HepG2 (cell line): ENCODE measurements around the gene PRKAG1. TPM values are rescaled to one million over a fixed set of nuclear protein-coding genes. Genes with fewer than 3 reads are reported as not detected.

Experiments used
- ATAC-seq: fragments of 200-7000 bp; cut with Tn5 transposase; 3 replicates; pipeline ENCODE4 v1.9.1; 2020; ENCODE audit warnings: mild to moderate bottlenecking, moderate library complexity
- BruUV-seq: library from RNA; stranded (reverse); fragments of 400-500 nt; replicated peaks from 2 replicates; lab custom pipeline; 2021; lab: Mats Ljungman, UMichigan
- CTCF ChIA-PET: fragments of 300-600 bp; formaldehyde crosslinking; extraction: SDS; loops from one replicate; lab custom pipeline; 2021; ENCODE audit warnings: low total read pairs, inconsistent platforms, low intra/inter-chr PET ratio; lab: Yijun Ruan, JAX
- POLR2A ChIA-PET: fragments of 350-600 bp; sonication (Branson Sonifier 250); formaldehyde crosslinking; loops from one replicate; lab custom pipeline; 2020; ENCODE audit warnings: antibody characterized with exemption, inconsistent platforms; lab: Yijun Ruan, JAX
- DNase-seq: peaks from one replicate; pipeline ENCODE4 v3.0.0-alpha.2; 2015; ENCODE audit warnings: low spot score
- FAIRE-seq: peaks from 3 replicates; lab custom pipeline; 2011; peaks lifted over from hg19 to GRCh38; lab: Jason Lieb, UNC
- H2AFZ ChIP-seq: one replicate; pipeline ENCODE4 v1.6.1; 2011; ENCODE audit warnings: low read length, inconsistent platforms
- H3K27ac ChIP-seq: fragments of 300-600 bp; 3 replicates; pipeline ENCODE4 v1.8.0; 2011; ENCODE audit warnings: mixed run types, mild to moderate bottlenecking, mixed read lengths, low read length, inconsistent platforms; ENCODE audit not compliant: insufficient read depth; ENCODE audit errors: extremely low read length
- H3K27me3 ChIP-seq, 2 experiments: fragments of 200-600 bp in 1 of 2; 2 replicates in 1 of 2; 3 replicates in 1 of 2; pipeline versions ENCODE4 v1.6.0 to v1.8.0; 2011; ENCODE audit warnings: low read length in 2 of 2, mild to moderate bottlenecking in 2 of 2, moderate library complexity in 2 of 2, inconsistent platforms in 1 of 2; ENCODE audit not compliant: insufficient read depth in 2 of 2, control insufficient read depth in 1 of 2
- H3K36me3 ChIP-seq, 2 experiments: fragments of 200-600 bp in 1 of 2; replicated peaks in 1 of 2; 2 replicates in 1 of 2; 3 replicates in 1 of 2; pipeline versions ENCODE4 v1.5.1 to v1.8.0; 2011; ENCODE audit warnings: low read length in 2 of 2, inconsistent platforms in 1 of 2; ENCODE audit not compliant: insufficient read depth in 2 of 2, control insufficient read depth in 1 of 2
- H3K4me1 ChIP-seq: 2 replicates; pipeline ENCODE4 v1.5.1; 2012; ENCODE audit warnings: low read length, inconsistent platforms; ENCODE audit not compliant: insufficient read depth
- H3K4me2 ChIP-seq: 2 replicates; pipeline ENCODE4 v1.6.0; 2011; ENCODE audit warnings: low read depth, low read length, inconsistent platforms
- H3K4me3 ChIP-seq, 3 experiments: fragments of 200-600 bp in 1 of 3; sonication (generic), shearing (Covaris generic) in 1 of 3; replicated peaks in 1 of 3; 2 replicates each; pipeline ENCODE4 v1.5.1; 2011 to 2016; ENCODE audit warnings: low read length in 3 of 3, inconsistent platforms in 2 of 3, low read depth in 2 of 3, mild to moderate bottlenecking in 2 of 3, control low read depth in 1 of 3, mixed read lengths in 1 of 3; ENCODE audit not compliant: insufficient read depth in 1 of 3
- H3K79me2 ChIP-seq: one replicate; pipeline ENCODE4 v1.6.1; 2011; ENCODE audit warnings: low read length, inconsistent platforms; ENCODE audit not compliant: insufficient read depth
- H3K9ac ChIP-seq: 2 replicates; pipeline ENCODE4 v1.6.0; 2011; ENCODE audit warnings: mild to moderate bottlenecking, low read depth, low read length, inconsistent platforms; ENCODE audit not compliant: insufficient read depth
- H3K9me3 ChIP-seq: 2 replicates; pipeline ENCODE4 v1.5.1; 2012; ENCODE audit warnings: mild to moderate bottlenecking, low read length
- H4K20me1 ChIP-seq: 2 replicates; pipeline ENCODE4 v1.6.0; 2011; ENCODE audit warnings: inconsistent platforms, mild to moderate bottlenecking, low read length, moderate library complexity; ENCODE audit not compliant: insufficient read depth
- CCDC6 ChIP-seq: sonication (generic); formaldehyde crosslinking; IDR thresholded peaks from 2 replicates; pipeline ENCODE4 v1.8.1; 2022; ENCODE audit warnings: mild to moderate bottlenecking, missing genetic modification reagents, moderate library complexity
- FOXJ3 ChIP-seq: sonication (generic); formaldehyde crosslinking; IDR thresholded peaks from 2 replicates; pipeline ENCODE4 v1.4.0; 2020; ENCODE audit warnings: missing genetic modification reagents, mild to moderate bottlenecking, borderline replicate concordance
- FOXO1 ChIP-seq: sonication (generic); formaldehyde crosslinking; IDR thresholded peaks from 2 replicates; pipeline ENCODE4 v1.4.0; 2020; ENCODE audit warnings: missing genetic modification reagents
- MYNN ChIP-seq: sonication (generic); formaldehyde crosslinking; IDR thresholded peaks from 2 replicates; pipeline ENCODE4 v1.4.0; 2020; ENCODE audit warnings: mild to moderate bottlenecking, low read depth, missing genetic modification reagents
- PHF20 ChIP-seq: sonication (generic); formaldehyde crosslinking; IDR thresholded peaks from 2 replicates; pipeline ENCODE4 v1.5.0; 2020; ENCODE audit warnings: mild to moderate bottlenecking, missing genetic modification reagents
- SIX4 ChIP-seq: sonication (generic); formaldehyde crosslinking; IDR thresholded peaks from 2 replicates; pipeline ENCODE4 v1.4.0; 2020; ENCODE audit warnings: missing genetic modification reagents
- ZNF382 ChIP-seq: sonication (generic); formaldehyde crosslinking; IDR thresholded peaks from 2 replicates; pipeline ENCODE4 v1.5.0; 2020; ENCODE audit warnings: missing genetic modification reagents, mild to moderate bottlenecking, borderline replicate concordance
- ZNF567 ChIP-seq: sonication (generic); formaldehyde crosslinking; IDR thresholded peaks from 2 replicates; pipeline ENCODE4 v1.8.1; 2023; ENCODE audit warnings: mild to moderate bottlenecking, missing genetic modification reagents, borderline replicate concordance
- ZNF709 ChIP-seq: sonication (generic); formaldehyde crosslinking; IDR thresholded peaks from 2 replicates; pipeline ENCODE4 v1.5.0; 2020; ENCODE audit warnings: mild to moderate bottlenecking, missing genetic modification reagents
- WGBS: methylation state at CpG from one replicate; pipeline ENCODE4 v1.1.6; 2017; ENCODE audit warnings: low lambda C conversion rate; 5-methylcytosine and 5-hydroxymethylcytosine counted together
- in situ Hi-C: cut with HindIII; loops from 2 replicates; pipeline ENCODE4 v1.10.0; 2017; ENCODE audit warnings: low pct_unique_long_range_greater_than_20kb; ENCODE audit not compliant: extremely low pct_ligation_motif_present
- intact Hi-C: fragments of 100-400 bp; cut with micrococcal nuclease; formaldehyde crosslinking; loops from one replicate; pipeline ENCODE4 v1.10.0; 2022; ENCODE audit not compliant: unreplicated experiment
- polyA plus RNA-seq, 8 experiments: library from polyadenylated mRNA; depleted of rRNA in 3 of 8; stranded (reverse) in 7 of 8; unstranded in 1 of 8; fragments of >200 nt; fragmentation: Illumina TruSeq in 4 of 8; extraction: Trizol in 4 of 8; gene quantifications; 2 replicates each; pipeline versions ENCODE4 v1.2.1 to v1.2.3, GENCODE V29; 2011 to 2016; ENCODE audit warnings: low read depth in 4 of 8, missing spikeins in 1 of 8, mixed read lengths in 1 of 8; ENCODE audit not compliant: insufficient read depth in 1 of 8
- total RNA-seq, 5 experiments: library from RNA; depleted of rRNA; stranded (reverse); fragments of >200 nt; fragmentation: Illumina TruSeq; extraction: Trizol; gene quantifications; 2 replicates each; pipeline ENCODE4 v1.2.3, GENCODE V29; 2016; ENCODE audit warnings: low read depth in 1 of 5
- TF ChIP-seq, protein P1 (sequence below): sonication (generic); formaldehyde crosslinking; IDR thresholded peaks from 2 replicates; pipeline ENCODE4 v1.5.0; 2020; ENCODE audit warnings: mild to moderate bottlenecking, missing genetic modification reagents, moderate library complexity
- TF ChIP-seq, protein P2 (sequence below): sonication (generic); formaldehyde crosslinking; IDR thresholded peaks from 2 replicates; pipeline ENCODE4 v1.4.0; 2020; ENCODE audit warnings: missing genetic modification reagents
- TF ChIP-seq, protein P3 (sequence below): sonication (generic); formaldehyde crosslinking; IDR thresholded peaks from 2 replicates; pipeline ENCODE4 v1.4.0; 2020; ENCODE audit warnings: missing genetic modification reagents

PRKAG1 gene
- total and polyA plus RNA-seq, 2 of the 13 experiments (the other 11 are each of a cell fraction or from before 2014, with no cell fraction given), result 26.1 to 32.8 TPM

DNA sequence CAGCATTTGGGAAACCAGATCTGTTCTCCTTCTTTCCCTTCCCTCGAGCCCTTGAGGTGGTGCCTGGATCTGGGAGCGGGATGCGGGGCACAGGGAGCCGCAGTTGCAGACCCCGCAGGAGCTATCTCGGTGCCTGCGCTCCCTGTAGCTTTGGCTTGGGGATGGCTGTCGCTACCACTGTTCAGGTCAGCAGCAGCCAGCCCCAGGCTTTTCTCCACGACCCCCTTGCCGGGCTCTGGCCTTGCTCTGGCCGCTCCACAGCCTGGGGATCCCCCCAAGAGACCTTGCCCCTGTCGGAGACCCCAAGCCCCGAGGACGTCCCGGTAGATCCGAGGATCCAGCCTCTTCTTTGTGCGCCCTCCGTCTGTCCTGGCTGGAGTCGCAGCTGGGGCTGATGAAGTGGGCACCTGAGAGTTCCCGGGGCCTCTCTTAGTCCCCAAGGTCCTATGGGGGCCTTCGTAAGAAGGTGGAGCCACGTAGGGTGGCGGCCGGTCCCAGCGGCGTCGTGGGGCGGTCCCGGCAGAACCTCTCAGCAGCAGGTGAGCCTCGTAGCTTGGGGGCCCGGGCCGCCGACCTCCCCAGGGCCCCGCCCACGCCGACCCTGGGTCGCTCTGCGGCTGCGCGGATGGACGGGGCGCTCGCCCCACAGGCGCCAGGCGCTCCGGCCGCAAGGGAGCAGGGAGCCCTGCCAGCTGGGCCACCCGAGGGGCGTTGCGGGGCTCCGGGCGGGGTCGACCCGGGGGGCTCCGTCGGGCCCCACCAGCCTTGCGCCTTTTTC is 20.7 kb downstream of the PRKAG1 start:
- CTCF ChIA-PET, result interaction anchor here (0.9 to 3.7 kb wide), 5 partner anchors 10 to 45 kb away, joined by 3 to 15 read pairs (median 3); partner anchors contain the start of gene PRKAG1
- peak overlapping the region; percentile 53; the same call in 1 of the 2 replicates for H3K9ac ChIP-seq
- DNase-seq (no peak), FAIRE-seq (no peak), ATAC-seq (peak; percentile 72)
- in situ Hi-C loops, result no loop called here
- no peaks in the 10 kb centered on the region; the same call in 1 of the 2 replicates for H4K20me1 ChIP-seq
- peaks cover 6 to 10% of the 10 kb centered on the region in 2 experiments; a peak in 3 of 5 replicates for H3K36me3 ChIP-seq
- intact Hi-C loops, result loop anchor here (5.0 kb wide), 1 partner anchor 569 kb away; the partner anchor contains the start of gene MCRS1
- peak overlapping the region; percentile 88 for H3K4me2 ChIP-seq
- H3K27me3 ChIP-seq, result peaks cover 10 to 42% of the 10 kb centered on the region in 2 experiments; a peak in 4 of 5 replicates
- BruUV-seq, result no TSS peak
- WGBS, result 0% methylated on average over 1 of the region's 57 CpGs
- H3K9me3 ChIP-seq, result no peaks in the 10 kb centered on the region
- no peak overlapping the region for H3K27ac ChIP-seq
- no peak overlapping the region for H2AFZ ChIP-seq
- H3K4me1 ChIP-seq, result peaks cover 63% of the 10 kb centered on the region
- H3K4me3 ChIP-seq, result peak overlapping the region; percentile 58 to 75 (median 66)
- POLR2A ChIA-PET, result interaction anchor here (1.0 to 3.3 kb wide), 13 partner anchors 10 to 133 kb away, joined by 3 to 13 read pairs (median 5); partner anchors contain the start of genes ARF3, PRKAG1, RND1 and TUBA1B
- H3K79me2 ChIP-seq, result no peaks in the 10 kb centered on the region
- TF ChIP-seq, protein P1, sequence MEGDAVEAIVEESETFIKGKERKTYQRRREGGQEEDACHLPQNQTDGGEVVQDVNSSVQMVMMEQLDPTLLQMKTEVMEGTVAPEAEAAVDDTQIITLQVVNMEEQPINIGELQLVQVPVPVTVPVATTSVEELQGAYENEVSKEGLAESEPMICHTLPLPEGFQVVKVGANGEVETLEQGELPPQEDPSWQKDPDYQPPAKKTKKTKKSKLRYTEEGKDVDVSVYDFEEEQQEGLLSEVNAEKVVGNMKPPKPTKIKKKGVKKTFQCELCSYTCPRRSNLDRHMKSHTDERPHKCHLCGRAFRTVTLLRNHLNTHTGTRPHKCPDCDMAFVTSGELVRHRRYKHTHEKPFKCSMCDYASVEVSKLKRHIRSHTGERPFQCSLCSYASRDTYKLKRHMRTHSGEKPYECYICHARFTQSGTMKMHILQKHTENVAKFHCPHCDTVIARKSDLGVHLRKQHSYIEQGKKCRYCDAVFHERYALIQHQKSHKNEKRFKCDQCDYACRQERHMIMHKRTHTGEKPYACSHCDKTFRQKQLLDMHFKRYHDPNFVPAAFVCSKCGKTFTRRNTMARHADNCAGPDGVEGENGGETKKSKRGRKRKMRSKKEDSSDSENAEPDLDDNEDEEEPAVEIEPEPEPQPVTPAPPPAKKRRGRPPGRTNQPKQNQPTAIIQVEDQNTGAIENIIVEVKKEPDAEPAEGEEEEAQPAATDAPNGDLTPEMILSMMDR (CRISPR knock-in tag), result peak; percentile 23; the same call in 1 of the 2 replicates
- TF ChIP-seq FOXJ3 (CRISPR knock-in tag) (no peak), ZNF709 (CRISPR knock-in tag) (no peak), PHF20 (CRISPR knock-in tag) (0 out of 2 replicates have a peak, but pooled peaks have one; percentile 13), ZNF567 (CRISPR knock-in tag) (no peak), FOXO1 (CRISPR knock-in tag) (no peak), SIX4 (CRISPR knock-in tag) (no peak), MYNN (CRISPR knock-in tag) (no peak), CCDC6 (CRISPR knock-in tag) (peak; percentile 61; the same call in 1 of the 2 replicates), ZNF382 (no peak)
- TF ChIP-seq, protein P2, sequence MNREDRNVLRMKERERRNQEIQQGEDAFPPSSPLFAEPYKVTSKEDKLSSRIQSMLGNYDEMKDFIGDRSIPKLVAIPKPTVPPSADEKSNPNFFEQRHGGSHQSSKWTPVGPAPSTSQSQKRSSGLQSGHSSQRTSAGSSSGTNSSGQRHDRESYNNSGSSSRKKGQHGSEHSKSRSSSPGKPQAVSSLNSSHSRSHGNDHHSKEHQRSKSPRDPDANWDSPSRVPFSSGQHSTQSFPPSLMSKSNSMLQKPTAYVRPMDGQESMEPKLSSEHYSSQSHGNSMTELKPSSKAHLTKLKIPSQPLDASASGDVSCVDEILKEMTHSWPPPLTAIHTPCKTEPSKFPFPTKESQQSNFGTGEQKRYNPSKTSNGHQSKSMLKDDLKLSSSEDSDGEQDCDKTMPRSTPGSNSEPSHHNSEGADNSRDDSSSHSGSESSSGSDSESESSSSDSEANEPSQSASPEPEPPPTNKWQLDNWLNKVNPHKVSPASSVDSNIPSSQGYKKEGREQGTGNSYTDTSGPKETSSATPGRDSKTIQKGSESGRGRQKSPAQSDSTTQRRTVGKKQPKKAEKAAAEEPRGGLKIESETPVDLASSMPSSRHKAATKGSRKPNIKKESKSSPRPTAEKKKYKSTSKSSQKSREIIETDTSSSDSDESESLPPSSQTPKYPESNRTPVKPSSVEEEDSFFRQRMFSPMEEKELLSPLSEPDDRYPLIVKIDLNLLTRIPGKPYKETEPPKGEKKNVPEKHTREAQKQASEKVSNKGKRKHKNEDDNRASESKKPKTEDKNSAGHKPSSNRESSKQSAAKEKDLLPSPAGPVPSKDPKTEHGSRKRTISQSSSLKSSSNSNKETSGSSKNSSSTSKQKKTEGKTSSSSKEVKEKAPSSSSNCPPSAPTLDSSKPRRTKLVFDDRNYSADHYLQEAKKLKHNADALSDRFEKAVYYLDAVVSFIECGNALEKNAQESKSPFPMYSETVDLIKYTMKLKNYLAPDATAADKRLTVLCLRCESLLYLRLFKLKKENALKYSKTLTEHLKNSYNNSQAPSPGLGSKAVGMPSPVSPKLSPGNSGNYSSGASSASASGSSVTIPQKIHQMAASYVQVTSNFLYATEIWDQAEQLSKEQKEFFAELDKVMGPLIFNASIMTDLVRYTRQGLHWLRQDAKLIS (CRISPR knock-in tag), result no peak
- TF ChIP-seq, protein P3, sequence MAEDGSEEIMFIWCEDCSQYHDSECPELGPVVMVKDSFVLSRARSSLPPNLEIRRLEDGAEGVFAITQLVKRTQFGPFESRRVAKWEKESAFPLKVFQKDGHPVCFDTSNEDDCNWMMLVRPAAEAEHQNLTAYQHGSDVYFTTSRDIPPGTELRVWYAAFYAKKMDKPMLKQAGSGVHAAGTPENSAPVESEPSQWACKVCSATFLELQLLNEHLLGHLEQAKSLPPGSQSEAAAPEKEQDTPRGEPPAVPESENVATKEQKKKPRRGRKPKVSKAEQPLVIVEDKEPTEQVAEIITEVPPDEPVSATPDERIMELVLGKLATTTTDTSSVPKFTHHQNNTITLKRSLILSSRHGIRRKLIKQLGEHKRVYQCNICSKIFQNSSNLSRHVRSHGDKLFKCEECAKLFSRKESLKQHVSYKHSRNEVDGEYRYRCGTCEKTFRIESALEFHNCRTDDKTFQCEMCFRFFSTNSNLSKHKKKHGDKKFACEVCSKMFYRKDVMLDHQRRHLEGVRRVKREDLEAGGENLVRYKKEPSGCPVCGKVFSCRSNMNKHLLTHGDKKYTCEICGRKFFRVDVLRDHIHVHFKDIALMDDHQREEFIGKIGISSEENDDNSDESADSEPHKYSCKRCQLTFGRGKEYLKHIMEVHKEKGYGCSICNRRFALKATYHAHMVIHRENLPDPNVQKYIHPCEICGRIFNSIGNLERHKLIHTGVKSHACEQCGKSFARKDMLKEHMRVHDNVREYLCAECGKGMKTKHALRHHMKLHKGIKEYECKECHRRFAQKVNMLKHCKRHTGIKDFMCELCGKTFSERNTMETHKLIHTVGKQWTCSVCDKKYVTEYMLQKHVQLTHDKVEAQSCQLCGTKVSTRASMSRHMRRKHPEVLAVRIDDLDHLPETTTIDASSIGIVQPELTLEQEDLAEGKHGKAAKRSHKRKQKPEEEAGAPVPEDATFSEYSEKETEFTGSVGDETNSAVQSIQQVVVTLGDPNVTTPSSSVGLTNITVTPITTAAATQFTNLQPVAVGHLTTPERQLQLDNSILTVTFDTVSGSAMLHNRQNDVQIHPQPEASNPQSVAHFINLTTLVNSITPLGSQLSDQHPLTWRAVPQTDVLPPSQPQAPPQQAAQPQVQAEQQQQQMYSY (CRISPR knock-in tag), result 0 out of 2 replicates have a peak, but pooled peaks have one; percentile 28
